ENCODE measurements around the gene CCNY. TPM values are rescaled to one million over a fixed set of nuclear protein-coding genes. Genes with fewer than 3 reads are reported as not detected.
"Not testable (repeated sequence)": the region's sequence is repeated elsewhere in the genome, so short reads cannot be mapped to it uniquely, and the experiment has no call there.

CCNY gene
- total RNA-seq (55.9 TPM), polyA plus RNA-seq (46.6 TPM)

GRCh38 chr10:35336084-35336831 lies at the start of gene CCNY:
CCNY (plus strand) TSS chr10:35336509; CDS start chr10:35337054, 545 bp downstream.
- H3K36me3 ChIP-seq (ENCODE audit: insufficient read depth): no peaks in the 10 kb centered on the region
- peak within 1 kb of the TSS; percentile 86 for H3K27ac ChIP-seq (ENCODE audit: low read depth)
- DNase-seq (ENCODE audit: extremely low spot score): peak; percentile 33
- WGBS: under 1% methylated on average over 98 of the region's 109 CpGs
- no peaks in the 10 kb centered on the region for H3K4me1 ChIP-seq (ENCODE audit: insufficient read depth)
- peak within 1 kb of the TSS; percentile 99 for H3K4me3 ChIP-seq (ENCODE audit: low read depth, low read length)

DNA sequence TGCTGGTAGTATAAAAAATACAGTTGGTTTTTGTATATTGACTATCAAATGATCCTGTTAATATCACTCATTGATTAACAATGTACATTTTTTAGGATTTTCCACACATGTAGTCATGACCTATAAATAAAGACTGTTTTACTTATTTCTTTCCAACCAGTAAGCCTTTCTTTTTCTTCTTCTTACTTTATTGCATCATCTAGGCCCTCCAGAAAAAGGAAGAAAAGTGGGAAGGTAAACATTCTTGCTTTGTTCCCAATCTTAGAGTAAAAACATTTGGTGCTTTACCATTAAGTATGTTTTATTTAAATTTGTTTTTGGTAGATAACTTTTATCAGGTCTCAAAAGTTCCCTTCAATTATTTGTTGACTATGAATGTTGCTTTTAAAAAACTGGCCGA lies 47.1 kb upstream of the CCNY start:
- H3K4me1 ChIP-seq (ENCODE audit: insufficient read depth): no peaks in the 10 kb centered on the region
- H3K27ac ChIP-seq (ENCODE audit: low read depth): no peak overlapping the region
- DNase-seq (ENCODE audit: extremely low spot score): no peak
- 90% methylated on average over 1 of the region's 1 CpG for WGBS
- H3K4me3 ChIP-seq (ENCODE audit: low read depth, low read length): no peak overlapping the region
- H3K36me3 ChIP-seq (ENCODE audit: insufficient read depth): no peaks in the 10 kb centered on the region

DNA sequence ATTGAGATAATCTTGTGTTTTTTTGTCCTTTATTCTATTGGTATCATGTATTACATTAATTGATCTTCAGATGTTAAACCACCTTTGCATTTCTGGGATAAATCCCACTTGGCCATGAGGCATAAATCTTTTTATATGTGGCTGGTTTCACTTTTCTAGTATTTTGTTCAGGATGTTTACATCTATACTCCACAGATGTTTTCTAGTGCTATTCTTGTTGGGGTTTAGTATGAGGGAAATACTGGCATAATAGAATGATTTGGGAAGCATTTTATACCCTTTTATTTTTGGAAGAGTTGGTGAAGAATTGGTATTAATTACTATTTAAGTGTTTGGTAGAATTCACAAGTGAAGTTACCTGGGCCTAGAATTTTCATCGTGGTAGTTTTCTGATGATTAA lies 41.8 kb upstream of the CCNY start:
- DNase-seq (ENCODE audit: extremely low spot score): no peak
- WGBS: 96% methylated on average over 1 of the region's 1 CpG

DNA sequence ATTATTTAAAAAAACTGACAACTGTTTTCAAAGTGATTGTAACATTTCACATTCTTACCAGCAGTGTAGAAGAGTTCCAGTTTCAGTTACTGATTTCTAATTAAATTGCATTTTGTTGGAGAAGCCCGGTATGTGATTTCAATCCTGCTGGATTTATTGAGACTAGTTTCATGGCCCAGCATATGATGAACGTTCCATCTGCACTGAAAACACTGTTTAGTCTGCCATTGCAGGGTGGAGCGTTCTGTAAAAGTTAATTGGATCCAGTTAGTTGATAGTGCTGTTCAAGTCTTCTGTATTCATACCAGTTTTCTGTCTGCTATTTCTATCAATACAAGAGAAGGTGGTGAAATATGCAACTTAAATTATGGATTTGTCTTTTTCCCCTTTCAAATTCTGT lies 37.3 kb upstream of the CCNY start:
- WGBS: 37% methylated on average over 3 of the region's 3 CpGs
- DNase-seq (ENCODE audit: extremely low spot score): no peak
- H3K4me3 ChIP-seq (ENCODE audit: low read depth, low read length): no peak overlapping the region
- H3K36me3 ChIP-seq (ENCODE audit: insufficient read depth): peaks cover 1% of the 10 kb centered on the region
- no peaks in the 10 kb centered on the region for H3K4me1 ChIP-seq (ENCODE audit: insufficient read depth)
- no peak overlapping the region for H3K27ac ChIP-seq (ENCODE audit: low read depth)

More for the DNA sequence above, 41.8 kb upstream of the CCNY start:
- H3K4me3 ChIP-seq (ENCODE audit: low read depth, low read length): no peak overlapping the region
- H3K36me3 ChIP-seq (ENCODE audit: insufficient read depth): no peaks in the 10 kb centered on the region
- no peaks in the 10 kb centered on the region for H3K4me1 ChIP-seq (ENCODE audit: insufficient read depth)
- H3K27ac ChIP-seq (ENCODE audit: low read depth): no peak overlapping the region

- no peak for DNase-seq (ENCODE audit: extremely low spot score)
- Histone ChIP-seq H3K4me3 (ENCODE audit: low read depth, low read length) (no peak overlapping the region), H3K36me3 (ENCODE audit: insufficient read depth) (peaks cover 1% of the 10 kb centered on the region), H3K27ac (ENCODE audit: low read depth) (no peak overlapping the region), H3K4me1 (ENCODE audit: insufficient read depth) (no peaks in the 10 kb centered on the region)
- WGBS: 47% methylated on average over 11 of the region's 11 CpGs
These were observed 36.1 kb upstream of the CCNY start for GRCh38 chr10:35300063-35300699.

GRCh38 chr10:35304649-35305048 lies 31.7 kb upstream of the CCNY start:
- H3K4me1 ChIP-seq (ENCODE audit: insufficient read depth): no peaks in the 10 kb centered on the region
- H3K4me3 ChIP-seq (ENCODE audit: low read depth, low read length): no peak overlapping the region
- 45% methylated on average over 2 of the region's 2 CpGs for WGBS
- no peak overlapping the region for H3K27ac ChIP-seq (ENCODE audit: low read depth)
- no peak for DNase-seq (ENCODE audit: extremely low spot score)
- peaks cover 1% of the 10 kb centered on the region for H3K36me3 ChIP-seq (ENCODE audit: insufficient read depth)

GRCh38 chr10:35306852-35307251 lies 29.5 kb upstream of the CCNY start:
- Histone ChIP-seq H3K4me1 (ENCODE audit: insufficient read depth) (no peaks in the 10 kb centered on the region), H3K4me3 (ENCODE audit: low read depth, low read length) (no peak overlapping the region), H3K36me3 (ENCODE audit: insufficient read depth) (peaks cover 1% of the 10 kb centered on the region), H3K27ac (ENCODE audit: low read depth) (no peak overlapping the region)
- peak; percentile 20 for DNase-seq (ENCODE audit: extremely low spot score)
- 54% methylated on average over 9 of the region's 9 CpGs for WGBS

DNA sequence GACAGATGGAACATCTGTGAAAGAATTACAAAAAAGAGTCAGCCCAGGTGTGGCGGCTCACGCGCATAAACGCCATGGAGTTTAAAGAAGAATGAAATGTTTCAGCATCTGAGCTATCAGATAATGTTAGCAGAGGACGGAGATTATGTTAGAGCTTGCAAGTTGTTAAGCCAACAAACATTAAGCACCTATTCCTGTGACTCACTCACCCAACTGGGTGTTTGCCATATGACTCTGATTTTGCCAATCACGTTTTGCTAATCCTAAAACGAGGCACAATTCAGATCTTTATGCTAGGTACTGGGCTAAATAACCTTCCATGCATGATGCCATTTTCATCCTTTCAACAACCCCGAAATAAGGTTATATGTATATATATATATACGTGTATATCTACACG lies 29.0 kb upstream of the CCNY start:
- WGBS: 65% methylated on average over 10 of the region's 10 CpGs
- Histone ChIP-seq H3K4me1 (ENCODE audit: insufficient read depth) (no peaks in the 10 kb centered on the region), H3K27ac (ENCODE audit: low read depth) (no peak overlapping the region), H3K4me3 (ENCODE audit: low read depth, low read length) (no peak overlapping the region), H3K36me3 (ENCODE audit: insufficient read depth) (peaks cover 1% of the 10 kb centered on the region)
- no peak for DNase-seq (ENCODE audit: extremely low spot score)

GRCh38 chr10:35308809-35309208 lies 27.5 kb upstream of the CCNY start:
- H3K4me1 ChIP-seq (ENCODE audit: insufficient read depth): no peaks in the 10 kb centered on the region
- no peak overlapping the region for H3K4me3 ChIP-seq (ENCODE audit: low read depth, low read length)
- 29% methylated on average over 2 of the region's 2 CpGs for WGBS
- H3K36me3 ChIP-seq (ENCODE audit: insufficient read depth): no peaks in the 10 kb centered on the region
- H3K27ac ChIP-seq (ENCODE audit: low read depth): no peak overlapping the region
- no peak for DNase-seq (ENCODE audit: extremely low spot score)

DNA sequence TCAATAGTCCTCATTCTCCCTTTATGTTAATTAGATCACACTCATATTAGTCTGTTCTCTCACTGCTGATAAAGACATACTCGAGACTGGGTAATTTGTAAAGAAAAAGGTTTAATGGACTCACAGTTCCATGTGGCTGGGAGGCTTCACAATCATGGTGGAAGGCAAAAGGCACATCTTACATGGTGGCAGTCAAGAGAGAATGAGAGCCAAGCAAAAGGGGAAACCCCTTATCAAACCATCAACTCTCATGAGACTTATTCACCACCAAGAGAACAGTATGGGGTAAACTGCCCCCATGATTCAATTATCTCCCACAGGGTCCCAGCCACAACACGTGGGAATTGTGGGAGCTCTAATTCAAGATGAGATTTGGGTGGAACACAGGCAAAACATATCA lies 22.2 kb upstream of the CCNY start:
- H3K27ac ChIP-seq (ENCODE audit: low read depth); H3K4me3 ChIP-seq (ENCODE audit: low read depth, low read length); H3K4me1 ChIP-seq (ENCODE audit: insufficient read depth); DNase-seq (ENCODE audit: extremely low spot score); H3K36me3 ChIP-seq (ENCODE audit: insufficient read depth): not testable (repeated sequence)
- 92% methylated on average over 2 of the region's 2 CpGs for WGBS

GRCh38 chr10:35315235-35315634 lies 21.1 kb upstream of the CCNY start:
- not testable (repeated sequence) for H3K4me1 ChIP-seq (ENCODE audit: insufficient read depth); H3K4me3 ChIP-seq (ENCODE audit: low read depth, low read length); H3K27ac ChIP-seq (ENCODE audit: low read depth); DNase-seq (ENCODE audit: extremely low spot score); H3K36me3 ChIP-seq (ENCODE audit: insufficient read depth)

DNA sequence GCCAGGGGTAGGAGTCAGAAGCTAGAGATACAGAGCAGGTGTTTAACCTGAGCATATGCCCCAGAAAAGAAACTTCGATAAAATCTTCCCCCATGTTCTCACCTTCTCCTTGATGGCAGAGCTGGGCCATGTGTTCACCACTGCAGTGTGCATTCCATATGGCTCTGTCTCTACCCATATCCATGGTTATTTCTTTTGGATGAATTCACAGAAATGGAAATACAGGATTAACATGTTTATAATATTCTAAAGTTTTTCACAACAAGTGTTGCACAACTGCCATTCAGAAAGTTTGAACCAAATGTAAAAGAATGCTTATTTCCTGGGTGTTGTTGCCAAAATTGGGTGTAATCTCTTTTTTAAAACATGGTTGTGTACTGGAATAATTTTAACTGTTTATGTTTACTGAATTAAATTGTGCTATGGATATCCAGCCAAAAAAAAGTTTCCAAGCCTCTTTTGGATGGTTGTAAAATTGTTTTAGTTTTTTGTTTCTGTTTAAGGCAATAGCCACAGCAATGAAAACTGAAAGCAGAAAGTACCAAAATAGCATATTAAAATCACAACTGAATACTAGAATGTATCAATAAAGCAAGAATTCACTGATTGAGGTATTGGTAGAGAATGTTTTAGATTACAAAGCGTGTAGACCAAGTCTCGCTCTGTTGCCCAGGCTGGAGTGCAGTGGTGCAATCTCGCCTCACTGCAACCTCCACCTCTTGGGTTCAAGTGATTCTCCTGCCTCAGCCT lies 19.9 kb upstream of the CCNY start:
- WGBS: 61% methylated on average over 4 of the region's 4 CpGs
- H3K4me1 ChIP-seq (ENCODE audit: insufficient read depth): no peaks in the 10 kb centered on the region
- H3K36me3 ChIP-seq (ENCODE audit: insufficient read depth): no peaks in the 10 kb centered on the region
- DNase-seq (ENCODE audit: extremely low spot score): no peak
- no peak overlapping the region for H3K4me3 ChIP-seq (ENCODE audit: low read depth, low read length)
- H3K27ac ChIP-seq (ENCODE audit: low read depth): no peak overlapping the region

GRCh38 chr10:35318551-35318950 lies 17.8 kb upstream of the CCNY start:
- 96% methylated on average over 4 of the region's 4 CpGs for WGBS
- Histone ChIP-seq H3K27ac (ENCODE audit: low read depth) (no peak overlapping the region), H3K4me1 (ENCODE audit: insufficient read depth) (no peaks in the 10 kb centered on the region), H3K36me3 (ENCODE audit: insufficient read depth) (no peaks in the 10 kb centered on the region), H3K4me3 (ENCODE audit: low read depth, low read length) (no peak overlapping the region)
- no peak for DNase-seq (ENCODE audit: extremely low spot score)

- Histone ChIP-seq H3K27ac (ENCODE audit: low read depth) (no peak overlapping the region), H3K4me1 (ENCODE audit: insufficient read depth) (no peaks in the 10 kb centered on the region), H3K4me3 (ENCODE audit: low read depth, low read length) (no peak overlapping the region), H3K36me3 (ENCODE audit: insufficient read depth) (no peaks in the 10 kb centered on the region)
- DNase-seq (ENCODE audit: extremely low spot score): no peak
- 98% methylated on average over 1 of the region's 1 CpG for WGBS
These were observed 16.0 kb upstream of the CCNY start for GRCh38 chr10:35320341-35320740.
